Melanocyte of skin (primary cell): Measurements from ENCODE around the gene ZP2. TPM values are rescaled to one million over a fixed set of nuclear protein-coding genes. Genes with fewer than 3 reads are reported as not detected.

Experiments
- total RNA-seq, 2 donors: library from RNA; depleted of rRNA; stranded (reverse); fragments of >200 nt; gene quantifications; 2 replicates each; pipeline ENCODE4 v1.2.3, GENCODE V29; 2012

The ZP2 gene
- total RNA-seq, result not detected

DNA sequence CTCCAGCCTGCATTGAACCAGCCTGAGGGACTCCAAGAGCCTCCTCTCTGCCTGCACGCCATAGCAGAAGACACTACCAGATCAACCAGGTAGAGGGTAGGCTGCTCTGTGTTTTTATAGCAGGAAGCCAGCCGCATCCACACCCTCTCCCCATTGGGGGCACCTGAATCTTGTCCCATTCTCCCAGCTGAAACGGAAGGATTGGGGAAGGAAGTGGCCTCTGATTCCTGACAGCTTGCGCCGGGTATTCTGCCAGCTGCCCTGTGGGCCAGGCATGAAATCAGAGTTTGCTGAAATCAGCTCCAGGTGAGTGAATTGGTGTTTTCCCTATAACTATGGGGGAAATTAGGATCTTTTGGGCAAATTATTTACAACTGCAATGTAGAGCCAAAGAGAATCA, at the start of gene ZP2:
Gene ZP2, minus strand, starts transcription at position 89 of the 400 bp plus-strand sequence. Its CDS starts 27 bp downstream, at position 62.

GRCh38 chr16:21233521-21234150, 22.3 kb upstream of the ZP2 start, which contains the start of gene ANKS4B:
Gene ANKS4B, plus strand, starts transcription at chr16:21233699. Its CDS starts 39 bp downstream, at chr16:21233738.

DNA sequence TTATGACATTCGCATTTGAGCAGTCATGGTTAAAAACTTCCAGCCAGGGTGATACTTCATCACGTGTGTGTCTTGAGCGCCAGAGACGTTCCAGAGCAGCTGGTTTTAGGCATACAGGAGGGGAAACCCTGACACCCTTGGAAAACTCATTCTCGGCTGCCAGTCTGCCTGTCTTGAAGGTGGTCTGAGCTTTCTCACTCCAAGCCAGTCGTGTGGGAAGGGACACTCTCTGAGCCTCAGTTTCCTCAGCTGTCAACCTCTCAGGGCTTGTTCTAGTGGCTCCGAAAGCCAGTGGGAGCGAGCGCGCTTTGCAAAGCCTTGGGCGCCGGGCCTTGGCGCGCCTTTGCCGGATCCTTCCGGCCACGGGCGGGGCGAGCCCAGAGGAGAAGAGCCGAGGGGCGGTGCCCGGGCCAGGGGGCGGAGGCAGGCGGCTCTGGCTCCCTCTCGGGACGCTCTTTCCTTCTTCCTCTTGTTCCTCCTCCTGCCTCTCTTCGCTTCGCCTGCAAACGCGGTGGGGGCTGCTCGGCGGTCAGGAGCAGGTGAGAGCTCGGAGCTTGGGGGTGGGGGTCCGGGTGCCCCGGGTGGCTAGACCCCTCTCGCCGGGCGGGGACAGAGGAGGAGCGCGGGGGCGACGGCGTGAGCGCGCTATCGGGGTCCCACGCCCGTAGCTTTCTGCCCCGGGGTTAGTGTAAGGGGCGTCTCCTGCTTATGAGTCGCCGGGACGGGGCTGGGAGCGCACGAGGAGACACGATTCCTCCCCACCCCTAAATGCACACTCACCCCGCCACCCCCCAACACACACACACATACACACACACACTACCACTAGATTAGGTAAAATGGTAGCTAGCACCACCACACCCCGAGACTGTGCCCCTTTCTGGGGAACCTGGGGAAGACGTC, 52.9 kb downstream of the ZP2 start, which contains the start of gene LDAF1:
Gene LDAF1, plus strand, starts transcription at position 467 of the 903 bp plus-strand sequence. CDS start 2,509 bp downstream, outside the sequence.

GRCh38 chr16:21150375-21151001, 60.9 kb downstream of the ZP2 start, which contains the start of gene DNAH3:
Gene DNAH3, minus strand, starts transcription at chr16:21150846. Its CDS starts 527 bp downstream, at chr16:21150319.

Other genes with a start within 250 kb of the ZP2 start
- under 1 TPM in 1 of 2 donors, not detected in 1; under 0.01 TPM for gene DNAH3, start 60.7 kb downstream of the ZP2 start, total RNA-seq
- 10 to 100 TPM; 23.7 to 39.3 TPM for gene LDAF1, start 52.9 kb downstream of the ZP2 start, total RNA-seq
- gene ANKS4B, start 22.1 kb upstream of the ZP2 start, total RNA-seq, result not detected
- gene CRYM, start 66.7 kb upstream of the ZP2 start, total RNA-seq, result 1 to 10 TPM in 1 of 2 donors, under 1 TPM in 1; 0.67 to 1.4 TPM